Gastroesophageal sphincter (tissue), 3 donors: ENCODE results near the gene ENTPD3.

Source experiments
- POLR2A ChIP-seq, 2 donors: fragments of 450-650 bp; IDR thresholded peaks; one replicate each; pipeline ENCODE4 v1.6.1; 2017; ENCODE audit warnings: antibody characterized with exemption in 2 of 2, mild to moderate bottlenecking in 2 of 2, moderate library complexity in 1 of 2
- TF ChIP-seq, protein P1 (sequence below), 4 experiments: fragments of 200-600 bp in 2 of 4; fragments of 450-650 bp in 2 of 4; sonication (generic) in 1 of 4; IDR thresholded peaks; one replicate each; pipeline ENCODE4 v1.5.1; 2017 to 2019; ENCODE audit warnings: antibody characterized with exemption in 4 of 4, mild to moderate bottlenecking in 2 of 4, moderate library complexity in 2 of 4

DNA sequence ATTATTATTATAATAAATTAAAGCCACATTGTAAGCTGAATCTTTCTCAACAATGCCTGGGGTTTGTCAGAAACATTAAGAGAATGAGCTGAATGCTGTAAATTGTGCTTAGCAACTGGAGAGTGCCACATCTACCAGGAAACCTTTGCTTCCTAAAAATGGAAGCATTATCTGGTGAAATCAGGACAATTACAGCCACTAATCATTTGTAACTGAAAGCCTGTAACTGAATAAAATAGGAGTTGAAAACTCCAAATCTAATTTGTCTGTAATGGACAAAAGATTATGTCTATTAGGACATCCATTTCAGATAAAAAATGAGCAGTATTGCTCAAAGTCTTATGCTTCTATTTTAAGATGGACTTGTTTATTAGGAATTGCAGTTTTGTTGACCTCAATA lies 45.3 kb upstream of the ENTPD3 start:
- TF ChIP-seq, protein P1, sequence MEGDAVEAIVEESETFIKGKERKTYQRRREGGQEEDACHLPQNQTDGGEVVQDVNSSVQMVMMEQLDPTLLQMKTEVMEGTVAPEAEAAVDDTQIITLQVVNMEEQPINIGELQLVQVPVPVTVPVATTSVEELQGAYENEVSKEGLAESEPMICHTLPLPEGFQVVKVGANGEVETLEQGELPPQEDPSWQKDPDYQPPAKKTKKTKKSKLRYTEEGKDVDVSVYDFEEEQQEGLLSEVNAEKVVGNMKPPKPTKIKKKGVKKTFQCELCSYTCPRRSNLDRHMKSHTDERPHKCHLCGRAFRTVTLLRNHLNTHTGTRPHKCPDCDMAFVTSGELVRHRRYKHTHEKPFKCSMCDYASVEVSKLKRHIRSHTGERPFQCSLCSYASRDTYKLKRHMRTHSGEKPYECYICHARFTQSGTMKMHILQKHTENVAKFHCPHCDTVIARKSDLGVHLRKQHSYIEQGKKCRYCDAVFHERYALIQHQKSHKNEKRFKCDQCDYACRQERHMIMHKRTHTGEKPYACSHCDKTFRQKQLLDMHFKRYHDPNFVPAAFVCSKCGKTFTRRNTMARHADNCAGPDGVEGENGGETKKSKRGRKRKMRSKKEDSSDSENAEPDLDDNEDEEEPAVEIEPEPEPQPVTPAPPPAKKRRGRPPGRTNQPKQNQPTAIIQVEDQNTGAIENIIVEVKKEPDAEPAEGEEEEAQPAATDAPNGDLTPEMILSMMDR (IDR thresholded peaks at IDR 0.05) = no peak
- TF ChIP-seq POLR2A (IDR thresholded peaks at IDR 0.05) = no peak
